IMR-90 (cell line): ENCODE measurements around the gene UBXN6. TPM values are rescaled to one million over a fixed set of nuclear protein-coding genes. Genes with fewer than 3 reads are reported as not detected.
A peak's percentile ranks its signal among the peaks of the same experiment; 100 is the strongest.

Experiments
- ATAC-seq: fragments of 200-7000 bp; cut with Tn5 transposase; 2 replicates; pipeline ENCODE4 v1.9.1; 2020; ENCODE audit warnings: low read depth, mild to moderate bottlenecking, moderate library complexity
- BruUV-seq: library from RNA; stranded (reverse); fragments of 400-500 nt; replicated peaks from 2 replicates; lab custom pipeline; 2021; lab: Mats Ljungman, UMichigan
- CTCF ChIA-PET: fragments of 300-600 bp; formaldehyde crosslinking; extraction: SDS; loops from one replicate; lab custom pipeline; 2021; ENCODE audit warnings: antibody characterized with exemption; lab: Yijun Ruan, JAX
- POLR2A ChIA-PET: fragments of 300-600 bp; sonication (Branson Sonifier 250); formaldehyde crosslinking; loops from one replicate; lab custom pipeline; 2022; ENCODE audit warnings: antibody characterized with exemption; ENCODE audit not compliant: unreplicated experiment; lab: Charles Lee
- DNase-seq: peaks from one replicate; pipeline ENCODE4 v3.0.0; 2013
- H2AFZ ChIP-seq: replicated peaks from 2 replicates; pipeline ENCODE3; 2013; ENCODE audit warnings: low read length, mild to moderate bottlenecking; ENCODE audit not compliant: poor library complexity
- H2AK5ac ChIP-seq: 2 replicates; pipeline ENCODE4 v1.6.1; 2013; ENCODE audit warnings: low read depth, low read length, inconsistent platforms
- H2AK9ac ChIP-seq: replicated peaks from 2 replicates; pipeline ENCODE3; 2013; ENCODE audit warnings: mild to moderate bottlenecking, low read depth, low read length, moderate library complexity; ENCODE audit not compliant: poor library complexity
- H2BK120ac ChIP-seq: 2 replicates; pipeline ENCODE4 v1.6.1; 2013; ENCODE audit warnings: low read depth, low read length, inconsistent platforms
- H2BK15ac ChIP-seq: 3 replicates; pipeline ENCODE4 v1.6.1; 2013; ENCODE audit warnings: low read depth, low read length, inconsistent platforms
- H2BK20ac ChIP-seq: 2 replicates; pipeline ENCODE4 v1.6.1; 2013; ENCODE audit warnings: low read depth, mild to moderate bottlenecking, inconsistent platforms, low read length, moderate library complexity
- H2BK5ac ChIP-seq: 2 replicates; pipeline ENCODE4 v1.6.1; 2013; ENCODE audit warnings: mild to moderate bottlenecking, low read depth, low read length, inconsistent platforms; ENCODE audit not compliant: poor library complexity, severe bottlenecking
- H3K14ac ChIP-seq: replicated peaks from 2 replicates; pipeline ENCODE4 v1.6.1; 2013; ENCODE audit warnings: low read depth, low read length, inconsistent platforms
- H3K18ac ChIP-seq: 2 replicates; pipeline ENCODE4 v1.6.1; 2013; ENCODE audit warnings: low read depth, low read length, control low read depth
- H3K23ac ChIP-seq: 2 replicates; pipeline ENCODE4 v1.6.1; 2013; ENCODE audit warnings: low read depth, low read length, inconsistent platforms
- H3K27ac ChIP-seq: 2 replicates; pipeline ENCODE4 v1.5.1; 2013; ENCODE audit warnings: mild to moderate bottlenecking, control low read depth, low read length; ENCODE audit not compliant: insufficient read depth
- H3K27me3 ChIP-seq: 2 replicates; pipeline ENCODE4 v1.6.1; 2013; ENCODE audit warnings: low read length; ENCODE audit not compliant: control insufficient read depth, insufficient read depth
- H3K36me3 ChIP-seq: 2 replicates; pipeline ENCODE4 v1.6.1; 2013; ENCODE audit warnings: low read length, mixed read lengths; ENCODE audit not compliant: control insufficient read depth, insufficient read depth
- H3K4ac ChIP-seq: 2 replicates; pipeline ENCODE4 v1.6.1; 2013; ENCODE audit warnings: low read depth, low read length, inconsistent platforms
- H3K4me1 ChIP-seq: 2 replicates; pipeline ENCODE4 v1.6.1; 2013; ENCODE audit warnings: low read length, mixed read lengths; ENCODE audit not compliant: control insufficient read depth, insufficient read depth
- H3K4me2 ChIP-seq: 2 replicates; pipeline ENCODE4 v1.6.1; 2013; ENCODE audit warnings: low read depth, mild to moderate bottlenecking, control low read depth, low read length, moderate library complexity
- H3K4me3 ChIP-seq: 2 replicates; pipeline ENCODE4 v1.5.1; 2013; ENCODE audit warnings: low read depth, mild to moderate bottlenecking, control low read depth, low read length, moderate library complexity; ENCODE audit not compliant: insufficient read depth
- H3K56ac ChIP-seq: 2 replicates; pipeline ENCODE4 v1.6.1; 2013; ENCODE audit warnings: low read length, inconsistent platforms; ENCODE audit not compliant: insufficient read depth; ENCODE audit errors: extremely low read depth
- H3K79me1 ChIP-seq, 2 experiments: 2 replicates each; pipeline ENCODE4 v1.6.1; 2013; ENCODE audit warnings: low read length in 2 of 2, inconsistent platforms in 1 of 2, low read depth in 1 of 2
- H3K9ac ChIP-seq: 2 replicates; pipeline ENCODE4 v1.6.1; 2013; ENCODE audit warnings: low read depth, low read length, control low read depth
- H3K9me1 ChIP-seq: 2 replicates; pipeline ENCODE4 v1.6.1; 2013; ENCODE audit warnings: low read length, inconsistent platforms; ENCODE audit not compliant: insufficient read depth
- H3K9me3 ChIP-seq: 2 replicates; pipeline ENCODE4 v1.6.1; 2013; ENCODE audit warnings: low read length; ENCODE audit not compliant: control insufficient read depth, insufficient read depth
- H4K20me1 ChIP-seq: 2 replicates; pipeline ENCODE4 v1.6.1; 2013; ENCODE audit warnings: low read length, inconsistent platforms; ENCODE audit not compliant: insufficient read depth
- H4K5ac ChIP-seq: 2 replicates; pipeline ENCODE4 v1.6.1; 2013; ENCODE audit warnings: mild to moderate bottlenecking, low read depth, low read length, control low read depth
- H4K8ac ChIP-seq, 2 experiments: 2 replicates each; pipeline ENCODE4 v1.6.1; 2013; ENCODE audit warnings: low read depth in 2 of 2, low read length in 2 of 2, control low read depth in 1 of 2, inconsistent platforms in 1 of 2
- H4K91ac ChIP-seq: 2 replicates; pipeline ENCODE4 v1.6.1; 2013; ENCODE audit warnings: low read depth, low read length, inconsistent platforms; ENCODE audit not compliant: insufficient read depth
- BHLHE40 ChIP-seq: fragments of 150-350 bp; IDR thresholded peaks from 2 replicates; pipeline ENCODE4 v1.6.1; 2016; ENCODE audit warnings: mild to moderate bottlenecking, low read depth, low read length
- CEBPB ChIP-seq: IDR thresholded peaks from 2 replicates; pipeline ENCODE4 v1.6.1; 2012; ENCODE audit warnings: low read depth, low read length, improper control_type of control experiment
- MAFK ChIP-seq: IDR thresholded peaks from 2 replicates; pipeline ENCODE4 v1.6.1; 2012; ENCODE audit warnings: low read depth, low read length, improper control_type of control experiment
- MAZ ChIP-seq: IDR thresholded peaks from 2 replicates; pipeline ENCODE4 v1.6.1; 2012; ENCODE audit warnings: low read depth, mild to moderate bottlenecking, low read length, improper control_type of control experiment, moderate library complexity, borderline replicate concordance
- MXI1 ChIP-seq: IDR thresholded peaks from 2 replicates; pipeline ENCODE4 v1.6.1; 2012; ENCODE audit warnings: low read depth, mild to moderate bottlenecking, low read length, moderate library complexity, borderline replicate concordance
- NFE2L2 ChIP-seq: fragments of 150-350 bp; IDR thresholded peaks from 2 replicates; pipeline ENCODE4 v1.6.1; 2016; ENCODE audit warnings: low read depth, mild to moderate bottlenecking, low read length
- POLR2A ChIP-seq: IDR thresholded peaks from 2 replicates; pipeline ENCODE4 v1.6.1; 2012; ENCODE audit warnings: mild to moderate bottlenecking, low read depth, low read length
- RCOR1 ChIP-seq: IDR thresholded peaks from 2 replicates; pipeline ENCODE4 v1.6.1; 2012; ENCODE audit warnings: mild to moderate bottlenecking, low read length, improper control_type of control experiment; ENCODE audit not compliant: insufficient replicate concordance
- RFX5 ChIP-seq: IDR thresholded peaks from 2 replicates; pipeline ENCODE4 v1.8.0; 2012; ENCODE audit warnings: low read depth, mild to moderate bottlenecking, low read length, moderate library complexity
- SMC3 ChIP-seq: fragments of 150-350 bp; IDR thresholded peaks from 2 replicates; pipeline ENCODE4 v1.6.1; 2016; ENCODE audit warnings: low read depth, mild to moderate bottlenecking, antibody characterized with exemption, low read length, moderate library complexity
- WGBS, 2 experiments: methylation state at CpG; one replicate each; pipeline versions ENCODE4 v1.1.5 to v1.1.7; 2013; ENCODE audit warnings: missing lambda C conversion rate in 2 of 2; ENCODE audit not compliant: insufficient read length in 1 of 2; ENCODE audit errors: extremely low coverage in 2 of 2; 5-methylcytosine and 5-hydroxymethylcytosine counted together
- dilution Hi-C: fragments of 300-500 bp; cut with HindIII; formaldehyde crosslinking; loops from one replicate; pipeline ENCODE4 v1.14.3; 2018; ENCODE audit warnings: low sequenced_read_pairs; ENCODE audit not compliant: unreplicated experiment
- in situ Hi-C: fragments of 300-500 bp; cut with MboI; formaldehyde crosslinking; loops from 3 replicates; pipeline ENCODE4 v1.14.3; 2019; ENCODE audit warnings: low sequenced_read_pairs, inconsistent platforms, mixed read lengths
- intact Hi-C: fragments of 100-400 bp; cut with micrococcal nuclease; formaldehyde crosslinking; loops from 2 replicates; pipeline ENCODE4 v1.10.0; 2022
- polyA plus RNA-seq, 3 experiments: library from polyadenylated mRNA; depleted of rRNA; stranded (reverse); fragments of >200 nt; gene quantifications; 2 replicates each; pipeline ENCODE4 v1.2.3, GENCODE V29; 2012; ENCODE audit warnings: low replicate concordance in 1 of 3
- total RNA-seq: library from RNA; depleted of rRNA; stranded (reverse); fragments of >200 nt; gene quantifications from 2 replicates; pipeline ENCODE4 v1.2.3, GENCODE V29; 2012
- TF ChIP-seq, protein P1 (sequence below): fragments of 150-350 bp; IDR thresholded peaks from 2 replicates; pipeline ENCODE4 v1.6.1; 2016; ENCODE audit warnings: low read depth, mild to moderate bottlenecking, low read length, moderate library complexity, borderline replicate concordance
- TF ChIP-seq, protein P2 (sequence below): fragments of 150-350 bp; IDR thresholded peaks from 2 replicates; pipeline ENCODE4 v1.6.1; 2017; ENCODE audit warnings: mild to moderate bottlenecking, antibody characterized with exemption, low read length, low read depth

The UBXN6 gene
- total and polyA plus RNA-seq, 2 of the 4 experiments (the other 2 are of a cell fraction), result 84.2 to 86.5 TPM

GRCh38 chr19:4441994-4442818, 15.4 kb downstream of the UBXN6 start:
- no TSS peak for BruUV-seq
- CTCF ChIA-PET, result no interaction called here
- Histone ChIP-seq H3K4ac (no peak overlapping the region), H3K23ac (no peak overlapping the region), H2BK5ac (no peak overlapping the region), H3K9me1 (peaks cover 6% of the 10 kb centered on the region; the same call in 1 of the 2 replicates), H3K4me3 (no peak overlapping the region), H3K56ac (no peak overlapping the region), H3K4me1 (no peaks in the 10 kb centered on the region), H2BK120ac (no peak overlapping the region), H3K27me3 (no peaks in the 10 kb centered on the region), H3K18ac (no peak overlapping the region), H2BK15ac (no peak overlapping the region), H3K9me3 (no peaks in the 10 kb centered on the region), H4K5ac (no peak overlapping the region), H2AK5ac (no peak overlapping the region), H4K8ac (no peak overlapping the region), H2BK20ac (no peak overlapping the region), H3K4me2 (no peak overlapping the region), H2AK9ac (peak overlapping the region; percentile 56), H3K14ac (no peak overlapping the region), H3K36me3 (peaks cover 35% of the 10 kb centered on the region), H3K27ac (no peak overlapping the region), H3K79me1 (peaks cover 3 to 30% of the 10 kb centered on the region in 2 experiments), H3K9ac (no peak overlapping the region), H4K20me1 (peaks cover 10% of the 10 kb centered on the region; the same call in 1 of the 2 replicates), H4K91ac (no peak overlapping the region), H2AFZ (no peak overlapping the region)
- dilution Hi-C loops (no loop called here), in situ Hi-C loops (no loop called here), intact Hi-C loops (no loop called here)
- DNase-seq, result no peak
- 91% methylated on average over 7 of the region's 22 CpGs; no CpG with 5 or more reads in 1 of the 2 experiments for WGBS, 2 experiments
- TF ChIP-seq SMC3 (no peak), CEBPB (no peak), RFX5 (no peak), MXI1 (no peak), POLR2A (no peak), MAFK (no peak), MAZ (no peak), NFE2L2 (no peak), BHLHE40 (no peak), RCOR1 (no peak)
- TF ChIP-seq, protein P1, sequence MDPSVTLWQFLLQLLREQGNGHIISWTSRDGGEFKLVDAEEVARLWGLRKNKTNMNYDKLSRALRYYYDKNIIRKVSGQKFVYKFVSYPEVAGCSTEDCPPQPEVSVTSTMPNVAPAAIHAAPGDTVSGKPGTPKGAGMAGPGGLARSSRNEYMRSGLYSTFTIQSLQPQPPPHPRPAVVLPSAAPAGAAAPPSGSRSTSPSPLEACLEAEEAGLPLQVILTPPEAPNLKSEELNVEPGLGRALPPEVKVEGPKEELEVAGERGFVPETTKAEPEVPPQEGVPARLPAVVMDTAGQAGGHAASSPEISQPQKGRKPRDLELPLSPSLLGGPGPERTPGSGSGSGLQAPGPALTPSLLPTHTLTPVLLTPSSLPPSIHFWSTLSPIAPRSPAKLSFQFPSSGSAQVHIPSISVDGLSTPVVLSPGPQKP, result no peak
- TF ChIP-seq, protein P2, sequence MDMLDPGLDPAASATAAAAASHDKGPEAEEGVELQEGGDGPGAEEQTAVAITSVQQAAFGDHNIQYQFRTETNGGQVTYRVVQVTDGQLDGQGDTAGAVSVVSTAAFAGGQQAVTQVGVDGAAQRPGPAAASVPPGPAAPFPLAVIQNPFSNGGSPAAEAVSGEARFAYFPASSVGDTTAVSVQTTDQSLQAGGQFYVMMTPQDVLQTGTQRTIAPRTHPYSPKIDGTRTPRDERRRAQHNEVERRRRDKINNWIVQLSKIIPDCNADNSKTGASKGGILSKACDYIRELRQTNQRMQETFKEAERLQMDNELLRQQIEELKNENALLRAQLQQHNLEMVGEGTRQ, result no peak
- no peak for ATAC-seq
- POLR2A ChIA-PET, result no interaction called here
